ENCODE data around the gene LRCH3.

DNA sequence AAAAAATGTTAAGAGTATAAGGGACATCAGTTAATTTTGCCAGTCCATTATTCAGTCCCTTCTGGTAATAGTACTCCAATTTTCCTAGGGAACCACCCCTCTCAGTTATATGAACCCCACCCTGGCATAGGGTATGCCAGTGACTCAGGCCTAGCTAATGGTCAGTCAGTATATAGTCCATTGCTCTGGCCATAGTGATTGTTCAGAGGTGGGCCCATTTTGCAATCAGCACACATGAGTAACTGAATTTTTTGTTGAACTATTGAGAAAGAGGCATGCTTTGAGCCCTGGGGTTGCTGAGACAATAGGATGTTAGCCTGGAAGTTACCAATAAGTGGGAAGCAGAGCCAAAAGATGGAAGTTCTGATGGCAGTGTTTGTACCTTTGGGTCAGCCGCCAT, 4.1 kb downstream of the LRCH3 start:
- TF ChIP-seq EZH2 (IDR thresholded peaks at IDR 0.05; ENCODE audit: borderline replicate concordance, low read depth, low read length, severe bottlenecking), result no peak
- TF ChIP-seq CTCF (IDR thresholded peaks at IDR 0.05; ENCODE audit: borderline replicate concordance, extremely low read depth, low read length, poor library complexity, severe bottlenecking), result no peak
